ENCODE results near the gene AGBL4.

The AGBL4 gene

GRCh38 chr1:48675251-48675650 lies 1348.5 kb downstream of the AGBL4 start:
- no peak for DNase-seq

DNA sequence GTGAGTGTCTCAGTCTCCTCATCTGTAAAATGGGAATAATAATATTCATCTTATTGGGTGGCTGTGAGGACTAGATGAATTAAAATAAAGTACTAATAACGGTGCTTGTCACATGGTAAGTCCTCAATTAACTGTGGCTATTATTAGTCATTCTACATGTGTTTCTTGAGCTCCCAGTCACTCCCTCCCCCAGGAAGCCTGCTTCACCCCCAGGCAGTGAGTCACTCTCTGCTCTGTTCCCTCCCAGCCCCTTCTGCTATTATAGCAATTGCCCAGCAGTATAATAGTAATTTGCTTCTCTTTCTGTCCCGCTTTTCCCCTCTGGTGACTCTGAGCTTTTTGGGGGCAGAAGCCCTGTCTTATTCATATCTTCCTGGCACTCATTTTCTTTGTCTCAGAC lies 1349.1 kb downstream of the AGBL4 start:
- no peak for DNase-seq

DNA sequence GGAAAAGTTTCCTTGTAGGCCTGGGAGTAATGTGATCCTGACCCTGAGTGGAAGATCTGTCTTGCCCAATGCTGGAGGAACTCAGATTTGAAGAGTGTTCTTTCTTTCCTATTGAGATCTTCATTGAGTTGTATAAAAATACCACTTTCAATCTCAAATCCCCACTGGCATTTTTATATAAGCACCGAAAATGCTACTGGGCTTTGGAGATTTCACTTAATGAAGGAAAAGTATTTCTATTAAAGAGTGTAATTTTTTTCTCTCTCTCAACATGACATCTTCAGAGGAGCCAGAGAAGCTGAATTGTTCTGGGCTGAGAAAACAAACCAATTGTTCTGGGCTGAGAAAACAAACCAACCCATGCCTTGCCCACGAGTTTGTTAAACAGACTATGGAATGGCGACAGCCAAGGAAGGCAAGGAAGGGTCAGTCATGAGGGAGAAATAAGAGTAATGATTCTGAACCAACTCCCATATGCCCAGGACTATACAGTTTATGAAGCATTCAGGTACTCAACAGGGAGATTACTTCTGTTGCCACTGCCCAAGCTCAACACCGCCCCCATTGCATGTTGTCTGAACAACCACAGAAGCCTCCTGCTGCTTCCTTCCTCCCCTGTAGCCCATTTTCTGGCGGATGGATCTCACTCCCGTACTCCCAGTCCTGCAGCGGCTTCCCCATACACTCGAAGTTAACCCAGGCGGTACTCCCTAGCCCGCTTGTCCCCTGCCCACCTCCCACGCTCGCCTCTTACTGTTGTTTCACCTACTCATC lies 1350.2 kb downstream of the AGBL4 start:
- DNase-seq: no peak

GRCh38 chr1:48671578-48671977 lies 1352.2 kb downstream of the AGBL4 start:
- no peak for DNase-seq

- DNase-seq: no peak
Observed at GRCh38 chr1:48670234-48671020, 1353.3 kb downstream of the AGBL4 start.

- DNase-seq: no peak
Observed at GRCh38 chr1:48668339-48668738, 1355.4 kb downstream of the AGBL4 start.

DNA sequence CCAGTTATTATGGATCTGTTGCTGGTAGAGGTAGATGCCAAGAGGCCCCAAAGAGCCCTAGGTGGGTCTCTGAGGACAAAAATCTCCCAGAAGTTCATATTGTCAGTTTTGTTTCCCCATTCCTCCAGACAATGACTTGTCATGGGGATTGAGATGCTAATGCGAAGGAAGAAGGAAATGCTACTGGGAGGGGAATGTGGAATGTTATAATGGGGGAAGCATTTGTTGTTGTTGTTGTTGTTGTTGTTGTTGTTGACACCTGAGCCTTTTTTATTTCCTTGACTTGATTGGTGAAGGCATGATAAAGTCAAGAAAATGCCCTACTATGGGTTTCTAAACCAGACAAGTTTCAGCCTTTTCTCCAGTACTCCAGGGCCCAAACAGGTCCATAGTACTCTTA lies 1356.0 kb downstream of the AGBL4 start:
- DNase-seq: no peak

GRCh38 chr1:48665708-48666407 lies 1357.9 kb downstream of the AGBL4 start:
- DNase-seq: no peak

DNA sequence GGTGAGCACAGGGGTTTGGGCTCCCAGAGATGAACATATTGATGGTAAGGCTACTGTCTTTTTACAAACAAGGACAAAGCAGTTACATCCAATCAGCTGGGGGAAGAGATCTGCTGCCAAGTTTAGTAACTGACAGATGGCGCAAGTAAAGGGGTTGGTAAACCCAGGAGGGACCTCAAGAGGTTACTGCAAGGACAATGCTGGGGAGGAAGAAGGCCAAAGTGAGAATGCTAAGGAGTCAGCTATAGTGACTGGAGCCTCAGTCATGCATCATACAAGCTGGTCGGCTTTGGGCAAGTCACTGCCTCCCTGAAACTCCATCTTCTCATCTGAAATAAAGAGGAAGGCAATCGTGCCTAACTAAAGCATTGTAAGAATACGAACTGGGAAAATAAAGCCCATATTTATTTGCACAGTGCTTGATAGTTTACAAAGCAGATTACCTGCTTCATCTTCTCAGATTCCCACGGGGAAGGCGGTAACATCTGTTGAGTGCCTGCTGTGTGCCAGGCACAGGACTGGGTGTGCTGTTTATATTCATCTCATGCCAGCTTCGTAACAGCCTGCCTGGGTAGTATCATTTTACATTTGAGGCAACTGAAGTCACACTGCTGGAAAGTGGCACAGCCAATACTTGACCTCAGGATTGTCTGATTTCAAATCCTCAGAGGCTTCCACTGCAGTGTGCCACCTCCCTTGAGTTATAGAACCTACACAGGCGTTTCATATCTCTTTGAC lies 1361.9 kb downstream of the AGBL4 start:
- no peak for DNase-seq

DNA sequence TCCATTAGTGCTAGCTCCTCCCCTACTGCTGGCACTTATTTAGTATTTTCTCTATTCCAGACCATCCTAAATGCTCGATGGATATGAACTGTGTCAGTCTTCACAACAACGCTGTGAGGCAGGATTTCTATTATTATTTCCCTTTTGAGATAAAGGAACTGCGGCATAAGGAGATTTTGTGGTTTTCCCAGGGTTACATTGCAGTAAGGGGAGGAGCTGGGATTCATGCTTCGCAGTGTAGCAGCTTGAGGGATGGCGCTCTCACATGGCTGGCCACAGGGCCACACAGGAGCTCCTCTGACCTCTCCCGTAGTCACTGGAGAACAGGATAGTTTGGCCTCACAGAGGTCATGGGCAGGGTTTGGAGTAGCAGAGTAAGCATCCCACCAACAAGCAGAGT lies 1364.0 kb downstream of the AGBL4 start:
- DNase-seq: no peak

- DNase-seq: no peak
Observed at GRCh38 chr1:48657413-48657812, 1366.3 kb downstream of the AGBL4 start.

DNA sequence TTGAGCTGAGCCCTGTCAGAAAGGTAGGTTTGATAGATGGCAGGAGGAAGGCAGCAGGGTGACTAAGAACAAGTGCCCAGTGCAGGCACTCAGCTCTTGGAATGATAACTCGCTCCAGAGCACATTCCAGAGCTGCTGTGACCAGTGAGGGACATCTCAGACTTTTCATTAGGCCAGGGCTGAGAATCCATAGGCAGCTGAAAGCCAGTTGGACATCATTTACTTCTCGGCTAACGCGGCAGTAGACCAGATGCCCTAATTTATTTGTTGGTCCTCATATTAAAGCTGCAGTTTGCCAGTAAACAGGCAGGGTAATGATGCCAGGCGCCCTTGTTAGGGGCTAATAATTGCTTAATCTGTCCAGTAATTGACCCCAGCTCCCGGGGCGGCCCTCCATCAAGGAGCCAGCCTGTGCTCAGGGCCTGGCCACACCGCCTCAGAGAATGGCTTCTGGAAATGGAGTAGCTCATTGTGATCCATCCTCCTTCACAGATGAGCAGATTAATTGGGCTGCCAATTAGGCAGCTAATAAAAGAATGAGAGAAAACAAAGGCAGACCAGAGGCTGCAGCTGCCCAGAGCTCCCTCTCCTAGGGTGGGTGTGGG lies 1369.0 kb downstream of the AGBL4 start:
- peak; percentile 93 for DNase-seq

GRCh38 chr1:48652334-48652733 lies 1371.4 kb downstream of the AGBL4 start:
- no peak for DNase-seq

DNA sequence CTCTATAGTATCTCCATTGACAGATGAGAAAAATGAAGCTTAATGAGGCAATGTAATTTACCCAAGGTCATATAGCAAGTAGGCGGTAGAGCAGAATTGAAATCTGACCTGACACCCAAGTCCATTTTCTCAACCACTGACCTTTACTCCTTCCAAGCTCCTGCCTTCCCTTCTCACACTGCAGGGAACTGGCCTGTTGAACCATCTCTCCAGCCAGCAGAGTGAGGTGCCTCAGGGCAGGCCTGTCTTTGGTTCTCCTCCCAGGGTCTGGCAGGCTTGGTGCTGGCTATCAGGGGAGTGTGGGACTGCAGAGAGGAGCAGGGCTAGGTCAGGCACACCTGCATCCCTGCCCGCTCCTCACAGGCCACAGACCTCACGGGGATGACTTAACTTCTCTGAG lies 1373.9 kb downstream of the AGBL4 start:
- DNase-seq: no peak

DNA sequence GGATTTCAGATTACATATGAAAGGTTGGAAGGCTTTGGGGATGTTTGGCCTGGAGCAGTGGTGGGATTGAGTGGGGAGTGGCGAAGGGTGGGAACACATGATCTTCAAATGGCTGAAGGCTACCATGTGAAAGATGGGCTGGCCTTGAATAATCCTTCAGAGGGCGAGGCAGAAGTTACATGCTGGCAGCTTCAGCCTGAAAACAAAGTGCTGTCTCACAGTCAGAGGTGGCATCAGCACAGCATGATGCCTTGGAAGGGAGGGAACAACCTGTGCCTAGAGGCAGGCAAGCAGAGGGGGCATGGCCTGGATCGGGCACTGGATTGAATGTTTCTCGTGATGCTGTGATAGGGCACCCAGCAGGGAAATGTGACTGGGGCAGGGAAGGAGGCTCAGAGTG lies 1377.9 kb downstream of the AGBL4 start:
- DNase-seq: no peak

- DNase-seq: peak; percentile 69
Observed at GRCh38 chr1:48644905-48645605, 1378.7 kb downstream of the AGBL4 start.

DNA sequence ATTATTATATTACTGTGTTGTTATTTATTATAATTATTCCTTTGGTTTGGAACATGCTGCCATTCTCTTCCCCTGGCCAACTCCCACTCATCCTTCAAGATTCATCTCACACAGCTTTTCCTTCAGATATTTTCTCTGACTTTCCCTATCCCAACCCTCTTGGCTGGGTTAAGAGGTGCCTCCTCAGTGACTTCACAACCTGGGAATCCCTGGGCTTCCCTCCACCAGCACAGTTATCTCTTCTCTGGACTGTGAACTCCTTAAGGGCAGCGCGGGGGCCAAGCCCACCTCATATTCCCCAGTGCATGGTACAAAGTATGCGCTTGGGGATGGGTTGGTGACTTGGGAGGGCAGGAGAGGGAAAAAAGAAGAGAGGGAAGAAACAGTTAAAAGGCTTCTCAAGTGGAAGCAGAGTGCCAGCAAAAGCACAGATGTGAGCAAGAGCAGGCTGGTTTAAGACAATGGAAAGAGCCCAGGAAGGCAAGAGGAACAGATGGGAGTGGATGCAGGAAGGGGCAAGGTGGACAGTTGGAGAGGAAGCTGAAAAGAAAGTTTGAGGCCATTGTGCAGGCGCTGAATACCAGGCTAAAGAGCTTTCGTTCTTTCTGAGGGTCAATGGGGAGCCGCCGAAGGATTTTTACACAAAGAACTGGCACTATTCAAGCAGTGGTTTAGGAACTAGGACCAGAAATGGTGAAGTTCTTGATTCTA lies 1379.4 kb downstream of the AGBL4 start:
- peak; percentile 66 for DNase-seq

- DNase-seq: no peak
Observed at GRCh38 chr1:48643193-48643592, 1380.6 kb downstream of the AGBL4 start.

- no peak for DNase-seq
Observed at GRCh38 chr1:48640836-48641492, 1382.8 kb downstream of the AGBL4 start.

DNA sequence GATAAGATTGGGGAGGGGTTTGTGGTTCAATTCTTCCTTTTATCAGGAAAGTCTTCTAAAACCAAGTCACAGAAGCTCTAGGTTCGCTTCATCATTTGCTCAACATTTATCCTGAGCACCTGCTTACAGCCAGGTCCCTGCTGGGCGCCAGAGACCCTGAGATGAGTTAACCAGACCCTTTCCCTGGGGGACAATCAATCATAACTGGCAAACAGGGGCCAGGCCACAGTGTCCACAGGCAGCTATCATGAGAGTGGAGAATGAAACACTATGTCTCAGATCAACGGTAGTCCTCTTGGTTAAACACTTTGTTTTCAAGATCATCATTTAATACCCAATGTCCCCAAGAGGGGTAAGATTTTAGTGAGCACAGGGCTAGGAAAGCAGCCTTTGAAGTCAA lies 1393.9 kb downstream of the AGBL4 start:
- DNase-seq: no peak

DNA sequence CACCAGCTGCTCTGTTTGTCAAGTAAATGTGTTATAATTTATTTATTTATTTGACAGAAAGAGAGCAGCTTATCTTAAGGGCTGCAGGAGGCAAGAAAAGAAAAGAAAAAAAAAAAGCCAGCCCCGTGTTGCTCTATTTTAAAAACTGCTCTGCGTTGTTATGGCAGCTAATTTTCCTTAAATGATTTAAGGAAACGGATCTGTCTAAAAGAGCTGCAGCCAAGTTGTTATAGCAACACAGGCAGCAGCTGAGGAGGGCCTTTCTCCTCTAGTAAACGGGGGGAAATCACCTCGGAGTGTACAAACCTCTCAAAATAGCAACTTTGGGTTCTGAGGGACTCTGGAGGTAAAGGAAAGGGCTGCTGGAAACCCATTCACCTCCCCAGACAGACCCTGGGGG lies 1396.3 kb downstream of the AGBL4 start:
- peak; percentile 52 for DNase-seq
